Spleen (tissue), 11 donors: ENCODE results near the gene SMAD6. TPM values are rescaled to one million over a fixed set of nuclear protein-coding genes. Genes with fewer than 3 reads are reported as not detected.
A peak's percentile ranks its signal among the peaks of the same experiment; 100 is the strongest.

Experiments
- DNase-seq: peaks from one replicate; pipeline ENCODE4 v3.0.0-alpha.2; 2020
- H3K27ac ChIP-seq, 8 donors: fragments of 200-600 bp; sonication (generic) in 7 of 8; 1 replicate in 4 of 8; 2 replicates in 4 of 8; pipeline versions ENCODE4 v1.5.0 to v1.8.0; 2016 to 2021; ENCODE audit warnings: inconsistent platforms in 4 of 8, mild to moderate bottlenecking in 4 of 8, moderate library complexity in 1 of 8
- H3K27me3 ChIP-seq, 7 donors: fragments of 200-600 bp; sonication (generic) in 6 of 7; replicated peaks in 1 of 7; 1 replicate in 4 of 7; 2 replicates in 3 of 7; pipeline versions ENCODE4 v1.5.0 to v1.8.0; 2016 to 2021; ENCODE audit warnings: inconsistent platforms in 3 of 7, mild to moderate bottlenecking in 1 of 7
- H3K36me3 ChIP-seq, 6 donors: fragments of 200-600 bp; sonication (generic) in 5 of 6; 1 replicate in 4 of 6; 2 replicates in 2 of 6; pipeline versions ENCODE4 v1.5.0 to v1.8.0; 2016 to 2021; ENCODE audit warnings: inconsistent platforms in 2 of 6
- H3K4me1 ChIP-seq, 6 donors: fragments of 200-600 bp; sonication (generic) in 5 of 6; 1 replicate in 3 of 6; 2 replicates in 3 of 6; pipeline versions ENCODE4 v1.5.0 to v1.8.0; 2016 to 2021; ENCODE audit warnings: inconsistent platforms in 3 of 6
- H3K4me3 ChIP-seq, 8 donors: fragments of 200-600 bp; sonication (generic) in 7 of 8; 1 replicate in 4 of 8; 2 replicates in 4 of 8; pipeline versions ENCODE4 v1.5.0 to v1.8.0; 2016 to 2021; ENCODE audit warnings: inconsistent platforms in 4 of 8, mild to moderate bottlenecking in 4 of 8, moderate library complexity in 2 of 8
- H3K9me3 ChIP-seq, 8 donors: fragments of 200-600 bp; sonication (generic) in 7 of 8; 1 replicate in 4 of 8; 2 replicates in 4 of 8; pipeline versions ENCODE4 v1.5.0 to v1.8.0; 2016 to 2021; ENCODE audit warnings: inconsistent platforms in 4 of 8
- POLR2A ChIP-seq, 3 donors: fragments of 450-650 bp; IDR thresholded peaks; one replicate each; pipeline ENCODE4 v1.5.1; 2017; ENCODE audit warnings: antibody characterized with exemption in 3 of 3, mild to moderate bottlenecking in 1 of 3
- POLR2AphosphoS5 ChIP-seq, 3 donors: sonication (generic); formaldehyde crosslinking; IDR thresholded peaks; one replicate each; pipeline ENCODE4 v1.5.1; 2017; ENCODE audit warnings: antibody characterized with exemption in 3 of 3
- WGBS, 5 donors: extraction: QIAGEN DNeasy Blood & Tissue Kit in 3 of 5; methylation state at CpG; one replicate each; pipeline versions ENCODE4 v1.1.5 to v1.1.7; 2013 to 2018; 5-methylcytosine and 5-hydroxymethylcytosine counted together
- intact Hi-C: fragments of 100-400 bp; cut with DNase I; formaldehyde crosslinking; loops from one replicate; pipeline ENCODE4 v1.15.0; 2023; ENCODE audit warnings: low total_unique reads
- polyA plus RNA-seq, 3 donors: library from polyadenylated mRNA; stranded (reverse); fragments of 200-250 nt; gene quantifications; one replicate each; pipeline ENCODE4 v1.2.1, GENCODE V29; 2013
- total RNA-seq, 7 donors: library from RNA; depleted of rRNA in 3 of 7; stranded (reverse); fragments of >200 nt in 3 of 7; fragmentation: NEBNext Ultra II Directional in 4 of 7; extraction: Animal tissue kit (Norgen Biotek cat#: 25700) in 4 of 7; gene quantifications; one replicate each; pipeline versions ENCODE4 v1.1.0 to v1.2.1, GENCODE V29; 2016 to 2021
- TF ChIP-seq, protein P1 (sequence below), 11 experiments: fragments of 200-600 bp in 7 of 11; fragments of 450-650 bp in 4 of 11; sonication (generic) in 4 of 11; IDR thresholded peaks in 8 of 11; conservative IDR thresholded peaks in 3 of 11; 1 replicate in 7 of 11; 2 replicates in 4 of 11; pipeline versions ENCODE4 v1.4.0 to v1.8.0; 2016 to 2021; ENCODE audit warnings: antibody characterized with exemption in 11 of 11, inconsistent platforms in 4 of 11, mild to moderate bottlenecking in 1 of 11
- donor health status: healthy with polysubstance abuse.
- donor health status: DM: no; HTN: no; CAD: no; lungs with moderate emphysema.
- donor health status: DM: no; HTN: no; CAD: no.
- donor health status: Bipolar disorder and iron deficiency.
- donor health status: healthy.
- donor health status: DM: no; HTN: no; CAD: no.
- donor health status: DM: yes; HTN: yes; CAD: no.

Gene SMAD6
- total and polyA plus RNA-seq, 10 donors: 0.72 to 14.0 (median 4.8) TPM

DNA sequence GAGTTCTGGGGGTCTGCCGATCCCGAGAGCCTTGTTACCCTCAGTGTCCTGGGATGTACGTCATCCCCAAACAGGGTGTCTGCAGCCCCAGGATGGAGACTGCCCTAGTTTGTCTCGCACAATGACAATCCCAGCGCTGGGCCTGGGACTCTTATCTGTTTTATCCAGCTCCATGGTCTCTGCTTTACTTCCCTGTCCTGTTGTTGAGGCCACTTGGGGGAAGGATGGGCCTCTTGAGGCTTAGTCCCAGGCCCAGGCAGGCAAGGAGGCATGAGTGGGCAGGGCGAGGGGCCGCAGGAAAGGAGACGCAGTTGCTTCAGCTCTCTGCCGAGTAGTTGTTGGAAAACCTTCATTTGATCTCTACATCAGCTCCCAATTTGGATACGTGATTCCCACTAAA, 17.4 kb downstream of the SMAD6 start:
- Histone ChIP-seq H3K9me3 (no peaks in the 10 kb centered on the region), H3K27me3 (peaks cover 0 to 12% (median 0%) of the 10 kb centered on the region in 7 donors), H3K4me1 (peaks cover 0 to 33% (median 16%) of the 10 kb centered on the region in 6 donors), H3K27ac (no peak overlapping the region), H3K4me3 (no peak overlapping the region), H3K36me3 (peaks cover 0 to 11% (median 0%) of the 10 kb centered on the region in 6 donors)
- TF ChIP-seq POLR2AphosphoS5 (IDR thresholded peaks at IDR 0.05) (no peak), POLR2A (IDR thresholded peaks at IDR 0.05) (no peak)
- TF ChIP-seq, protein P1, sequence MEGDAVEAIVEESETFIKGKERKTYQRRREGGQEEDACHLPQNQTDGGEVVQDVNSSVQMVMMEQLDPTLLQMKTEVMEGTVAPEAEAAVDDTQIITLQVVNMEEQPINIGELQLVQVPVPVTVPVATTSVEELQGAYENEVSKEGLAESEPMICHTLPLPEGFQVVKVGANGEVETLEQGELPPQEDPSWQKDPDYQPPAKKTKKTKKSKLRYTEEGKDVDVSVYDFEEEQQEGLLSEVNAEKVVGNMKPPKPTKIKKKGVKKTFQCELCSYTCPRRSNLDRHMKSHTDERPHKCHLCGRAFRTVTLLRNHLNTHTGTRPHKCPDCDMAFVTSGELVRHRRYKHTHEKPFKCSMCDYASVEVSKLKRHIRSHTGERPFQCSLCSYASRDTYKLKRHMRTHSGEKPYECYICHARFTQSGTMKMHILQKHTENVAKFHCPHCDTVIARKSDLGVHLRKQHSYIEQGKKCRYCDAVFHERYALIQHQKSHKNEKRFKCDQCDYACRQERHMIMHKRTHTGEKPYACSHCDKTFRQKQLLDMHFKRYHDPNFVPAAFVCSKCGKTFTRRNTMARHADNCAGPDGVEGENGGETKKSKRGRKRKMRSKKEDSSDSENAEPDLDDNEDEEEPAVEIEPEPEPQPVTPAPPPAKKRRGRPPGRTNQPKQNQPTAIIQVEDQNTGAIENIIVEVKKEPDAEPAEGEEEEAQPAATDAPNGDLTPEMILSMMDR (IDR thresholded peaks at IDR 0.05 in 8 of 11, conservative IDR thresholded peaks at IDR 0.05 in 3 of 11): no peak
- 81 to 89% (median 88%) methylated on average over 8 to 10 of the region's 10 CpGs for WGBS, 5 donors
- intact Hi-C loops: no loop called here
- no peak for DNase-seq

- Histone ChIP-seq H3K27me3 (peaks cover 0 to 12% (median 0%) of the 10 kb centered on the region in 7 donors), H3K9me3 (no peaks in the 10 kb centered on the region), H3K27ac (peak overlapping the region in 1 of 8 donors; percentile 8), H3K4me1 (peaks cover 0 to 25% (median 8%) of the 10 kb centered on the region in 6 donors), H3K4me3 (no peak overlapping the region), H3K36me3 (peaks cover 0 to 11% (median 0%) of the 10 kb centered on the region in 6 donors)
- TF ChIP-seq, protein P1 (IDR thresholded peaks at IDR 0.05 in 8 of 11, conservative IDR thresholded peaks at IDR 0.05 in 3 of 11): no peak
- TF ChIP-seq POLR2AphosphoS5 (IDR thresholded peaks at IDR 0.05) (no peak), POLR2A (IDR thresholded peaks at IDR 0.05) (no peak)
- WGBS, 5 donors: 77 to 87% (median 80%) methylated on average over 8 to 9 of the region's 9 CpGs
- no peak for DNase-seq
- intact Hi-C loops: no loop called here
Observed at GRCh38 chr15:66720206-66721010, 18.4 kb downstream of the SMAD6 start.

DNA sequence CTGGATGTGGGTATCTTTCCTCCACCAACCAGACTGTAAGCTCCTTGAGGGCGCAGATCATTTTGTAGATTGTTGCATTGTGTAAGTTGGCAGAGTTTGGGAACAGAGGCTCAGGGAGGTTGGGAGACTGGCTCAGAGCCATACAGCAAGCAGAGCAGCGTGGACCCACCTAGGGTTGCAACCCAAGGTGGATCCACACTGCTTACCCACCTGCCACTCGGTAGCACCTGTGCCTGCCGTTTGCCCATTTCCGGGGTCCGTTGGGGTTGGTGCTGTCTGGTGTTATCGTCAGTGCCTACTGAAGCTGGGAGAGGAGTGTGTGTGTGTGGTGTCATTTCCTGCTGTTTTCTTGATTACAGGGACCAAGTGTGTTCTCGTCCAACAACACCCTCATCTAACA, 19.0 kb downstream of the SMAD6 start:
- intact Hi-C loops: no loop called here
- Histone ChIP-seq H3K27ac (no peak overlapping the region), H3K36me3 (peaks cover 0 to 11% (median 0%) of the 10 kb centered on the region in 6 donors), H3K4me3 (no peak overlapping the region), H3K9me3 (no peaks in the 10 kb centered on the region), H3K4me1 (peaks cover 0 to 19% (median 3%) of the 10 kb centered on the region in 6 donors), H3K27me3 (peaks cover 0 to 12% (median 0%) of the 10 kb centered on the region in 7 donors)
- TF ChIP-seq, protein P1 (IDR thresholded peaks at IDR 0.05 in 8 of 11, conservative IDR thresholded peaks at IDR 0.05 in 3 of 11): no peak
- TF ChIP-seq POLR2AphosphoS5 (IDR thresholded peaks at IDR 0.05): no peak
- TF ChIP-seq POLR2A (IDR thresholded peaks at IDR 0.05): no peak
- peak; percentile 58 for DNase-seq
- WGBS, 5 donors: 78 to 89% (median 86%) methylated on average over 4 to 8 of the region's 8 CpGs

GRCh38 chr15:66721501-66721937, 19.5 kb downstream of the SMAD6 start:
- TF ChIP-seq POLR2AphosphoS5 (IDR thresholded peaks at IDR 0.05) (no peak), POLR2A (IDR thresholded peaks at IDR 0.05) (no peak)
- TF ChIP-seq, protein P1 (IDR thresholded peaks at IDR 0.05 in 8 of 11, conservative IDR thresholded peaks at IDR 0.05 in 3 of 11): no peak
- no peak overlapping the region for H3K27ac ChIP-seq
- H3K4me1 ChIP-seq: peaks cover 0 to 14% (median under 1%) of the 10 kb centered on the region in 6 donors

More at GRCh38 chr15:66721501-66721937, 19.5 kb downstream of the SMAD6 start:
- WGBS, 5 donors: 83 to 94% (median 91%) methylated on average over 4 of the region's 4 CpGs
- Histone ChIP-seq H3K4me3 (no peak overlapping the region), H3K27me3 (peaks cover 0 to 11% (median 0%) of the 10 kb centered on the region in 7 donors), H3K36me3 (peaks cover 0 to 11% (median 0%) of the 10 kb centered on the region in 6 donors), H3K9me3 (no peaks in the 10 kb centered on the region)
- DNase-seq: peak; percentile 14
- intact Hi-C loops: no loop called here
